ENCODE measurements around the gene KDM5A.

Gene KDM5A

DNA sequence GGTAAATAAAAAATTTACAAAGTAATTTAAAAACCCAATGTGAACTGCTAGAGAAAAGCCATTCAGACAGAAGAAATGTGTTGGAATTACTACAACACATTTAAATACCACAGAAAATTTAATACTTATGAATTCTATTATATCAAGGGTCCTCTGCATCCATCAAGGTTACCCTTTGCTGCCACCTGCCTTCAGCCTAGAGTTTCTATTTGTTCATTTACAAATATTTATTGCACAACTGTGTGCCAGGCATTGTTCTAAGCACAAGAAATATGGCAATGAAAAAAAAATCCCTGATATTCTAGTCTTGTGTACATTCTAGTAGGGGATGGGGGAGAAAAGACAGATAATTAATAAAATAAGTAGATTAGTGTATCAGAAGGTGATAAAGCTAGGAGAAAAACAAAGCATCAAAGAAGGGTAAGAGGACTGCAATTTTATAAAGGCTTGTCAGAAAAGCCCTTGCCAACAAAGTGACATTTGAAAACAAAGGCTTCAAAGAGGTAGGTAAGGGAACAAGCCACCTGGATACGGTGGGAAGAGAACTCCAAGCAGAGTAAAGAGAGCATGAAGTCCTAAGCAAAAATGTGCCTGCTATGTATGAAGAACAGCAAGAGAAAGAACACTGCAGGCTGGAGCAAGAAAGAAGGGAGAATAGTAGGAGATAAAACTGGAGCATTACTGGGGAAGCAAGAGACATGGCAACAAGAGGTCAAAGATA is 67.4 kb downstream of the KDM5A start:
- no peak overlapping the region for H3K27ac ChIP-seq (replicated peaks)
- no peak overlapping the region for H3K4me3 ChIP-seq (replicated peaks; ENCODE audit: insufficient read depth, low read length)
- no peaks in the 10 kb centered on the region for H3K27me3 ChIP-seq (ENCODE audit: insufficient read depth, poor library complexity, severe bottlenecking)

DNA sequence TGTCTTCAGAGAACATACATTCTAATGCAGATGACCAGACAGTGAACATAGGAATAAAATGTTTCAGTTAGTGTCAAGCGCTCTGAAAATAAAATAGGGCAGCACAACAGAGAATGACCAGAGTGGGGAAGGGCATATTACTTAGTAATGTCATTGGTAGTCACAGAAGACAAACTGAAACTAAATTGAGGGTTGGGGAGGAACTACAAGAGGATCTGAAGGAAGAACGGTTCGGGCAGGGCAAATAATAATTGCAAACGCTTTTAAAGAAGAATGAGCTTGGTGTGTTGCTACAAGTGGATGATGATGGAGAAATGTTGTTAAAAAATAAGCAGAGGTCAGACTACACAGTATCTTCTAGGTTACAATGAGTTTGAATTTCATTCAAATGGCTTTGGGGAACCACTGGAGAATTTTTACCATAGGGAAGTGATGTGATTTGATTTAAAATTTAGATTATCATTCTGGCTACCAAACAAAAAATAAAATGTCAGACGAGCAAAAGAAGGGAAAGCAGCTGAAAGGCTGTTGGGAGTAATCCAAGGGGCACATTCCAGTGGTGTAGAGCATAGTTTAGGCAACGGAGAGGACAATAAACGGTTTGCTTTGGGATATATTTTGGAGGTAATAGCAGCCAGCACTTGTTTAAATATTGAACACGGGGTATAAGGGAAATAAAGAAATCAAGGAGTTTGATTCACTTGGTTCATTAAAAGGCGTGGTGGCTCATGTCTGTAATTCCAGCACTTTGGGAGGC is 70.2 kb downstream of the KDM5A start:
- TF ChIP-seq, protein P1, sequence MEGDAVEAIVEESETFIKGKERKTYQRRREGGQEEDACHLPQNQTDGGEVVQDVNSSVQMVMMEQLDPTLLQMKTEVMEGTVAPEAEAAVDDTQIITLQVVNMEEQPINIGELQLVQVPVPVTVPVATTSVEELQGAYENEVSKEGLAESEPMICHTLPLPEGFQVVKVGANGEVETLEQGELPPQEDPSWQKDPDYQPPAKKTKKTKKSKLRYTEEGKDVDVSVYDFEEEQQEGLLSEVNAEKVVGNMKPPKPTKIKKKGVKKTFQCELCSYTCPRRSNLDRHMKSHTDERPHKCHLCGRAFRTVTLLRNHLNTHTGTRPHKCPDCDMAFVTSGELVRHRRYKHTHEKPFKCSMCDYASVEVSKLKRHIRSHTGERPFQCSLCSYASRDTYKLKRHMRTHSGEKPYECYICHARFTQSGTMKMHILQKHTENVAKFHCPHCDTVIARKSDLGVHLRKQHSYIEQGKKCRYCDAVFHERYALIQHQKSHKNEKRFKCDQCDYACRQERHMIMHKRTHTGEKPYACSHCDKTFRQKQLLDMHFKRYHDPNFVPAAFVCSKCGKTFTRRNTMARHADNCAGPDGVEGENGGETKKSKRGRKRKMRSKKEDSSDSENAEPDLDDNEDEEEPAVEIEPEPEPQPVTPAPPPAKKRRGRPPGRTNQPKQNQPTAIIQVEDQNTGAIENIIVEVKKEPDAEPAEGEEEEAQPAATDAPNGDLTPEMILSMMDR (IDR thresholded peaks at IDR 0.05; ENCODE audit: insufficient read depth, low read length): no peak
- TF ChIP-seq GABPA (IDR thresholded peaks at IDR 0.05; ENCODE audit: low read depth): no peak
- TF ChIP-seq, protein P2, sequence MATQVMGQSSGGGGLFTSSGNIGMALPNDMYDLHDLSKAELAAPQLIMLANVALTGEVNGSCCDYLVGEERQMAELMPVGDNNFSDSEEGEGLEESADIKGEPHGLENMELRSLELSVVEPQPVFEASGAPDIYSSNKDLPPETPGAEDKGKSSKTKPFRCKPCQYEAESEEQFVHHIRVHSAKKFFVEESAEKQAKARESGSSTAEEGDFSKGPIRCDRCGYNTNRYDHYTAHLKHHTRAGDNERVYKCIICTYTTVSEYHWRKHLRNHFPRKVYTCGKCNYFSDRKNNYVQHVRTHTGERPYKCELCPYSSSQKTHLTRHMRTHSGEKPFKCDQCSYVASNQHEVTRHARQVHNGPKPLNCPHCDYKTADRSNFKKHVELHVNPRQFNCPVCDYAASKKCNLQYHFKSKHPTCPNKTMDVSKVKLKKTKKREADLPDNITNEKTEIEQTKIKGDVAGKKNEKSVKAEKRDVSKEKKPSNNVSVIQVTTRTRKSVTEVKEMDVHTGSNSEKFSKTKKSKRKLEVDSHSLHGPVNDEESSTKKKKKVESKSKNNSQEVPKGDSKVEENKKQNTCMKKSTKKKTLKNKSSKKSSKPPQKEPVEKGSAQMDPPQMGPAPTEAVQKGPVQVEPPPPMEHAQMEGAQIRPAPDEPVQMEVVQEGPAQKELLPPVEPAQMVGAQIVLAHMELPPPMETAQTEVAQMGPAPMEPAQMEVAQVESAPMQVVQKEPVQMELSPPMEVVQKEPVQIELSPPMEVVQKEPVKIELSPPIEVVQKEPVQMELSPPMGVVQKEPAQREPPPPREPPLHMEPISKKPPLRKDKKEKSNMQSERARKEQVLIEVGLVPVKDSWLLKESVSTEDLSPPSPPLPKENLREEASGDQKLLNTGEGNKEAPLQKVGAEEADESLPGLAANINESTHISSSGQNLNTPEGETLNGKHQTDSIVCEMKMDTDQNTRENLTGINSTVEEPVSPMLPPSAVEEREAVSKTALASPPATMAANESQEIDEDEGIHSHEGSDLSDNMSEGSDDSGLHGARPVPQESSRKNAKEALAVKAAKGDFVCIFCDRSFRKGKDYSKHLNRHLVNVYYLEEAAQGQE (IDR thresholded peaks at IDR 0.05; ENCODE audit: insufficient replicate concordance, low read depth): no peak
- no peak for TF ChIP-seq SPI1 (IDR thresholded peaks at IDR 0.05; ENCODE audit: borderline replicate concordance, low read depth)
- no peak for TF ChIP-seq POLR2AphosphoS5 (IDR thresholded peaks at IDR 0.05; ENCODE audit: low read depth)
- Histone ChIP-seq H3K27ac (replicated peaks) (no peak overlapping the region), H3K4me3 (replicated peaks; ENCODE audit: insufficient read depth, low read length) (no peak overlapping the region), H3K27me3 (ENCODE audit: insufficient read depth, poor library complexity, severe bottlenecking) (no peaks in the 10 kb centered on the region)
- DNase-seq (ENCODE audit: low read depth in 1 of 2, low spot score in 1 of 2): no peak

More for the DNA sequence above, 67.4 kb downstream of the KDM5A start:
- TF ChIP-seq GABPA (IDR thresholded peaks at IDR 0.05; ENCODE audit: low read depth) (no peak), POLR2AphosphoS5 (IDR thresholded peaks at IDR 0.05; ENCODE audit: low read depth) (no peak), SPI1 (IDR thresholded peaks at IDR 0.05; ENCODE audit: borderline replicate concordance, low read depth) (no peak)
- TF ChIP-seq, protein P1 (IDR thresholded peaks at IDR 0.05; ENCODE audit: insufficient read depth, low read length): no peak
- TF ChIP-seq, protein P2 (IDR thresholded peaks at IDR 0.05; ENCODE audit: insufficient replicate concordance, low read depth): no peak
- DNase-seq (ENCODE audit: low read depth in 1 of 2, low spot score in 1 of 2): no peak

DNA sequence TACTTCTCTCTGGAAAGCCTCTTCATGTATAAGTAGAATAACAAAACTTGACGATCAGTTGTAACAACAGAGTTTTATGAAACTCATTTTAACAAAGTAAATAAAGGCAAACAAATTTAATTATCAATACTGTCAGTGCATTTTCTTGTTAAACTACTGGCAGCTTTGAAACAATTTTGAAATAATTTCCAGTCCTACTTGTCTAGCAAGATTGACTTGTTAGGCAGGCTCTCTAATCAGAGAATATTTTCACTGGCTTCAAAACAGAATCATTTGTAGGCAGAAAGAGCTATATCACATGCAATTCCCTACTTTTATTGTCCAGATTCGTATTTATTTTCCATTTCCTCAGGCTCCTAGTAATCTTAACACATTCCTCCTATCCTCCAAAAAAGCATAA is 80.6 kb downstream of the KDM5A start:
- DNase-seq (ENCODE audit: low read depth in 1 of 2, low spot score in 1 of 2): no peak
- no peak for TF ChIP-seq SPI1 (IDR thresholded peaks at IDR 0.05; ENCODE audit: borderline replicate concordance, low read depth)
- TF ChIP-seq, protein P1 (IDR thresholded peaks at IDR 0.05; ENCODE audit: insufficient read depth, low read length): no peak
- TF ChIP-seq POLR2AphosphoS5 (IDR thresholded peaks at IDR 0.05; ENCODE audit: low read depth): no peak
- TF ChIP-seq, protein P2 (IDR thresholded peaks at IDR 0.05; ENCODE audit: insufficient replicate concordance, low read depth): no peak
- Histone ChIP-seq H3K27me3 (ENCODE audit: insufficient read depth, poor library complexity, severe bottlenecking) (no peaks in the 10 kb centered on the region), H3K4me3 (replicated peaks; ENCODE audit: insufficient read depth, low read length) (no peak overlapping the region), H3K27ac (replicated peaks) (no peak overlapping the region)

Data from HL-60 (cell line).